Stimulated activated CD4-positive, alpha-beta T cell treated with anti-CD3 and anti-CD28 coated beads, Interleukin-2, amount 100 ng/mL, for 24 hours (primary cell): ENCODE results near the gene PHF24.
"Not testable (repeated sequence)": the region's sequence is repeated elsewhere in the genome, so short reads cannot be mapped to it uniquely, and the experiment has no call there.

ENCODE experiments used
- DNase-seq, 2 donors: peaks; one replicate each; pipeline ENCODE4 v3.0.0-alpha.2; 2020

The PHF24 gene

DNA sequence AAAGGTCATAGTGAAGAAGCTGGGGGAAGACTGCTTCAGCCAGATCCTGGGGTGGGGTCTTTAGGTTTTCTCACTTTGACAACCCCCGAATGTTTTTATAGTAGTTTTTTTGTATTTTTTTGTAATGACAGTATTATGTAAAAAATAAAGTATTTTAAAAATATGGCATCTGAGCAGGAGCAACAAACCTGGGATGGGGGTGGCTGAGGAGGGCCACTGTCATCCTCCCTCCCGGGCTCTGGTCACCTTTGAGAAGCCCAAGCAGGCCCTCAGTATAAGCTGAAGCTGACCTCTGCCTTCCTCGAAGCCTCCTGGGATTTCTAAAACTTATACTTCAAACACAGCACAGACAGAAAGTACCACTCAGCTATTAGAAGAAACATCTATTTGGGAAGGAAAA, 40.2 kb downstream of the PHF24 start:
- no peak for DNase-seq

DNA sequence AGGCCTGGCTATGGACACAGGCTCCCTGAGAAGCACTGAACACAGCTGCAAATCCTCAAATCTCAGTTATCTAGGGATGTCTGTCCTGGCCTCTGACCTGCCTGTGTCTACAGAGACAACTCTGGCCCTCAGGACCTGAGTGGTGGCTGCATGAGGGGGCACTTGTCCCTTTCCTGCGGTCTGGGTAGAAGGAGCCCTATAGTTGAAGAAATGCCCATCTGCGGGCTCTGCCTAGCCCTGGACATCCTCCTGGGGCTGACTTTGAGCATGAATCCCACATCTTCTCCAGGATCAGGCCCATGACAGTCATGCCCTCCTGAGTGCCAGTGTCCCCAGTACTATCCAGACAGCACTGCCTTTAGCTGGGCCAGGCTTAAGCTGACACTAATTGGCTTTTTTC, 41.5 kb downstream of the PHF24 start:
- no peak for DNase-seq

DNA sequence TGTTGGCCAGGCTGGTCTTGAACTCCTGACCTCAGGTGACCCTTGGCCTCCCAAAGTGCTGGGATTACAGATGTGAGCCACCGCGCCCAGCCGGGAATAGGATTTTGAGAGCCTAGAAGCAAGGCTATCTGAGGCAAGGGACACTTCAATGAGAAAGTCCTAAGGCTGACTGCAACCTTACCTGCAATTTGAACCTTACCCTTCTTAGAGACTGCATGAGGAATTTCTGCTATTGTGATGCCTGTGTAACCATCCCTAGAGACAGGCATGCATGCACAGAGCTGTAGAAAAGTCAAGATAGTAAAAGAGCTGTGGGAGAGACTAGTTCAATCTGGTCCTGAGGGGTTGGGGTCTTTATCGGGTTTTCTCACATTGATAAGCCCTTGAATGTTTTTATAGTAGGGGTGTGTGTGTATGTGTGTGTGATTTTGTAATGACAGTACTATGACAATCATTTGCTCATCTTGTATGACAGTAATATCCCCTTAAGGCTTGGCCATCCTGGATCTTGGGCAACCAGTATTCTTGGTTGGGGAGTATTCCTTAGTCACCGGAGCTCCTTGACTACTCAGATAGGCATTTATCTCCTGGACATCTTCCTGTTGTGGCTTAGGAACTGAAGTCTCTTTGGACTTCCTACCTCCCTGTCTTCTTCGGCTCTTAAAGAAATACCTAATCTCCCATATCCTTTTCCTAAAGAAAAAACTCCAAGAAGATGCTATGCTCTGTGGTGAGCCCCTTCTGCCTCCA, 42.6 kb downstream of the PHF24 start:
- no peak for DNase-seq

DNA sequence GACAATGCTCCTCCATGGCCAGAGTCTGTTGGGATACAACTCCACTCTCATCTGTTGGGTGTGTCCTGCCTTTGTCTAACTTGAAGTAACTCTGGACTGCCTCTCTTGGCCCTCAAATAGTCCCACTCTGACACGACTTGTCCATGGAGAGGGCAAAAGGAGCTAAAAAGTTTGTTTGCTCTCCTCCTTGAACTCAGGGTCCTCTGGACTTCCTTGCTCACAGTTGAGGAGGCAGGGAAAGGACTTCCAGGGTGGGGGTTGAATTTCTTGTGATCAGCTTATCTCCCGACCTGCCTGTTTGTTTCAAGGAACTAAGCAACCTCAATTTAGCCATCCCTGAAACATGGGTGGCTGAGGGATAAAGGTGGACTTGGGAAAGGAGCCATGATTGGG, 43.2 kb downstream of the PHF24 start:
- DNase-seq: no peak

DNA sequence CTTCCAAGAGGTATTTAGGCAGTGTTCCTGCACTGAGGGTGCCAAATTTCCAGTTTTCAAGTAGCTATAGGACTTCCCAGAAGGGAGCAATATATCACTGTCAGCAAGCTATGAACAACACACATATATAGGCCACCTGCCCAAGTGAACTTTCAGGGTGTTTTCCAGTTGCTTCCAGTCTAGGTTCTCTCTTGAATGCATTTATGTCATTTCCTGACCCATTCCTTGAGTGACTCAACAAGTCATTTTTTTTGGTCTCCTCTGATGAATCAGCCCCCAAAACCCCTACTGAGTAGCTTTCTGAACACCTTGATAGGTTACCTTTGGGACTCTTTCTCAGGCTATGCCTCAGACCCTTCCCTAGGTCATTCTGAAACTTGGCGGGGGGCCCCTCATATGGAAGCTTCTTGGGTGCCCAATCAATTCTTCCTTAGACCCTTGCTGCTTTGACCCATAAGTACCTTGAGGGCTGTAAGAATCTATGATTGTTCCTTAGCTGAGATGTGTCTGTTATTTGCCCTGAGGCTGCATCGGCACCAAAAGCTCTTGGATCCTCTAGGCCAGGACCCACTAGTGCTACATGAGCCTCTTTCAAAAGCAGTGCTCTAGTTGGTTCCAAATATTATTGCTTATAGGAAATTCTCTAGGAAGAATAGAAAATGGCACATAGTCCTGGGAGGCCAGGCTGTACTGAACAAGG, 43.9 kb downstream of the PHF24 start:
- DNase-seq: no peak

DNA sequence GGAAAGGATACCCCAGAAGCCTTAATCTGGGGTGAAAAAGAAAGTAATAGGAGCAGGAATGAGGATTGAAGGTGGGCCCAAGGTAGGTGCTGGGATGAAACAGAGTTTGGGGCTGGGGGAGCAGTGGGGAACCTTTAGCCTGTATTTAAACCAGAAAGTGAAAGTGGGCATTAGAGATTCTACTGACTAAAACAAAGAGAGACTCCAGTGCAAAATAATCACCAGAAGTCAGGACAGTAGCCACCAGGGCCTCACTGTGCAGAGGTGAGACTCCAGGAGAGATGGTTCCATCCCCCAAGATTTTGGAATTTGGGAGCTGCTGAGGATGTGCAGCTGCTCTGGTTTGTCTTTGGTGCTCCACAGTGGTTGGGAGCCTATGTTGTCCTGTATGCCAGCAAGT, 44.5 kb downstream of the PHF24 start:
- DNase-seq: no peak

DNA sequence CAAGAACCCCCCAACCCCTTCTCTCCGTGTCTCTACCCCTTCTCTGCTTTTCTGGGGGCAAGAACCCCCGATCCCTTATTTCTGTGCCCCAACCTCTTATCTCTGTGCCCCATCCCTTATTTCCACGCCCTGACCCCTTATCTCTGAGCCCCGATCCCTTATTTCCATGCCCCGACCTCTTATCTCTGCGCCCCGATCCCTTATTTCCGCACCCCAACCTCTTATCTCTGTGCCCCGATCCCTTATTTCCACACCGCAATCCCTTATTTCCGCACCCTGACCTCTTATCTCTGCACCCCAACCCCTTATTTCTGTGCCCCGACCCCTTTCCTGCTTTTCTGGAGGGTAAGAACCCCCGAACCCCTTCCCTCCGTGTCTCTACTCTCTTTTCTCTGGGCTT, 46.2 kb downstream of the PHF24 start:
- not testable (repeated sequence) for DNase-seq

DNA sequence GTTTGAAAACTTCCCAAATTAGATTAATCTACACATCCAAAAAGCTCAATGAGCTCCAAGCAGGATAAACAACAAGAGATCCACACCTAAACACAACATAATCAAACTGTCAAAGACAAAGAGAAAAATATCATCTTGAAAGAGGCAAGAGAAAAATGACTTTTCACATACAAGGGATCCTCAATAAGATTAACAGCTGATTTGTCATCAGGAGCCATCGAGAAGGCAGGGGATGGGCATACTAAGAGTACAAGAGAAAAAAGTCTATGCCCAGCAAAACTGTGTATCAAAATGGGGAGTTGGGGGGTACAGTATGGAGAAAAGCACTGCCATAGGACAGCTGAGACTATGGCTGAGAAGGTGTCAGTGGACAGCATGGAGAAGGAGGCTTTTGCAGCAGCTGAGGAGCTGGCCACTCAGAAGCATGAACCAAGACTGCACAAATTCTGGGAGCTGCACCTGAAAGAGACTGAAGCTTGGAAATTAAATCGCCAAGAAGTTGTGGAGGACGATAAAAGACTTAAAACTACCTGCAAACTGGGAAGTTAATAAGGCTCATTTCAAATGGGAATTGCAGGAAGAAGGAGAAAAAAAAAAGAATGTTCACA, 52.4 kb downstream of the PHF24 start:
- no peak for DNase-seq

DNA sequence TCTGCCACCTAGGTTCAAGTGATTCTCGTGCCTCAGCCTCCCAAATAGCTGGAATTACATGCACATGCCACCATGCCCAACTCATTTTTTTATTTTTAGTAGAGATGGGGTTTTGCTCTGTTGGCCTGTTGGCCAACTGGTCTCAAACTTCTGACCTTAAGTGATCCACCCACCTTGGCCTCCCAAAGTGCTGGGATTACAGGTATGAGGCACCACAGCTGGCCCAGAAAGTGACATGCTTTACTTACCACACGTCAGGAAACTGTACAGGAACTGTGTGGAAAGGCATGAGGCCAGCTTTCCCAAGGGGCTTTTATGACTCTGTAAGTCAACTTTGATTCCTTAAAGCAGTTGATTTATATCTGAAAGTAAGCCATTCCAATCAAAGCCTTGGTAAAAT, 56.4 kb downstream of the PHF24 start:
- DNase-seq: no peak

DNA sequence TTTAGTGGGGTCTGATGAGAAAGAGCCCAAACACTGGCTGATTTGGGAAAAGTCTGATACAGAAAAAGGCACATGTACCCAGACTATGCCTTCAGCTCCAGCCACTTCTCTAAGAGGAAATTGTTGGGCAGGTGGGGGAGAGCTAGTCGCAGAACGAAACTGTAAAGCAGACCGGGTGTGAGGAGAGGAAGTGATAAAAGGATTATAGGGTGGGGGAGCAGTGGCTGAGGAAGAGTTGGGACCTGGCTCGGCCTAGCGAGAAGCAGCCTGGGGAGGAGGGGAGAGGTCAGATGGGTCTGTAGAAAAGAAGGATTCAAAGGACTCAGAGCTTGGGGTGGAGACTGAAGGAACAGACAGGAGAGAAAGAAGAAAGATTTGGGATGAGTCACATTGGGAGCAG, 65.4 kb downstream of the PHF24 start:
- not testable (repeated sequence) for DNase-seq

DNA sequence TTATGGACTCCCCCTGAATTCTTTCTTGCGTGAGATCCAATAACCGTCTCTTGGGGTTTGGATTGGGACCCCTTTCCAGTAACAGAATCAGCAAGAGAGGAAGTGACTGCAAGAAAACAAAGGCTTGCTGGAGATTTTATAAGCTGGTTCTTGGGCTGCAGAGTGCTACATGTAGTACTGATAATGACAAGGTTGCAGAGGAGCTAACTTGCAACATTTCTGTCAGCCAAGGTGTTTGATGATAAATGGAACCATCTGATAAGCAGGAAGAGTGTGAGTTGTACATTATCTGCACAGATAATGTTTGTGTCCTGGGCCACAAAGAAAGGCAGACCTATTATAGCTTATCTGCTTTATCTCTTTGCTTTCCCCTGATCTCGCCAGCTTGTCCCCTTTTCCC, 68.6 kb downstream of the PHF24 start:
- no peak for DNase-seq

DNA sequence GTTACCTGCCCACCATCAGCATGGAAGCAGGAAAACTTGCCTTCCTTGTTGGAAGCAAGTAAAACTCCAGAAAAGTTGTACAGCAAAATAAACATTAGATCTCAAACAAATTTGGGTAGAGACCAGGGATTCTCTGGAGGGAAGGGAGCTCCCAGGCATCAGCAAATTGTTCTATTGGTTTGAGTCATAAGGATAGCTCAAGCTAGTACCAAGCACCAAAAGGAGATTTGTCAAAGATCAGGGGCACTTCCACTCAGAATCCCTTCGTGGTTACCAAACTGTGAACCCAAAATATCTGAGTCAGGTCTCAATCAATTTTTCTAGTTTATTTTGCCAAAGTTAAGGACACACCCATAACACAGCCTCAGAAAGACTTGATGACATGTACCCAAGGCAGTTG, 69.3 kb downstream of the PHF24 start:
- DNase-seq: no peak

DNA sequence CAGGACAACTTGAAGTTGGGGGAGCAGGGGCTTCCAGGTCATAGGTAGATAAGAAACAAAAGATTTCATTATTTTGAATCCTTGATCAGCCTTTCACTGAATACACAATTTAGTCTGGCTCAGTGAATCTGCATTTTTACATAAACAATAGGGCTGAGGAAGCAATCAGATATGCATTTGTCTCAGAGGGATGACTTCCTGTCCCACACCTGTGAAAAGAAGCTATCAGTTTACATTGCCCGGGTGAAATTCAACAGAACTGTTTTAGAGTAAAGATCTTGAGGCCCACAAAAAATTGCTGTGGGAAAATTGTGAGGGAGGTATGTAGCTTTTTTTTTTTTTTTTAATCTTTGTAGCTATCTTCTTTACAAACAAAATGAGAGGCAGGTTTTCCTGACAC, 69.8 kb downstream of the PHF24 start:
- DNase-seq: no peak

DNA sequence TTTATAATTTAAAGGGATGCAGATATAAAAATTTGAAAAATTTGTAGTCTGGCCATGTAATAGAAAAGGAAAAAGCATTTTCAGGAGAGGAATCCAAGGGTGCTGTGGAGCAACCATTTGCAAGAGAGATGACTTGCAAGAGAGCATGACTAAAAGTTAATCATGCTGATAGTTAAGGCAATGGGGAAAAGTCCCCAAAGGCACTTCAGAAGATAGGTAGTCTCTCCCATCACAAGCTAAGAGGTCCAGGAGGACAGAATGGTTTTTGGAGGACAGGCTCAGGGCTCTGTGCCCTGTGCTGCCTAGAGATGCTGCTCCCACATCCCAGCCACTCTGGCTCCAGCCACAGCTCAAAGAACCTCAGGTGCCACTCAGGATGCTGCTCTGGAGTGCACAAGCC, 70.3 kb downstream of the PHF24 start:
- no peak for DNase-seq

DNA sequence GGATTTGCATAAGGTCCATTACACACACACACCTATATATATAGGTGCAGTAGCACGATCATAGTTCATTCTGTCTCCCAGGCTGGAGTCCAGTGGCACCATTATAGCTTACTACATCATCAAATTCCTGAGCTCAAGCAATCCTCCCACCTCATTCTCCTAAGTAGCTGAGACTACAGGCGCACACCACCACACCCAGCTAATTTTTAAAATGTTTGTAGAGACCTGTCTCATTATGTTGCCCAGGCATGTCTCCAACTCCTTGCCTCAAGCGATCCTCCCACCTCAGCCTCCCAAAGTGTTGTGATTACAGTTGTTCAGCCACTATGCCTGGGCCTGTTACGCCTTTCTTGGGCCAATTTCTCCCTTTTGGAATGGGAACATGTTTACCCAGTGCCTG, 71.2 kb downstream of the PHF24 start:
- no peak for DNase-seq

DNA sequence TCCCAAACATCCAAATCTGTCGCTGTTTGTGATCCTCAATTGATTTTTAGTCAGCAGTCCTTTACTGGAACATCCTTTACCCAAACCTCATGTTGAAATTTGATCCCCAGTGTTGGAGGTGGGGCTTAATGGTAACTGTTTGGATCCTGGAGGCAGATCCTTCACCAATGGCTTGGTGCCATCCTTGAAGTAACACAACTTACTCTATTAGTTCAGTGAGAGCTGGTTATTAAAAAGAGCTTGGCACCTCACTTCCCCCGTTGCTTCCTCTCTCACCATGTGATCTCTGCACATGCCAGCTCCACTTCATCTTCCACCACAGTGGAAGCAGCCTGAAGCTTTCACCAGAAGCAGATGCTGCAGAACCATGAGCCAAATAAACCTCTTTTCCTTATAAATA, 71.8 kb downstream of the PHF24 start:
- DNase-seq: no peak
